IPS-20b (cell line): ENCODE data around the gene RFX7.

Experiments used
- H3K27ac ChIP-seq: one replicate; pipeline ENCODE4 v1.5.1; 2013; ENCODE audit warnings: low read length
- H3K27me3 ChIP-seq: 2 replicates; pipeline ENCODE4 v1.6.1; 2013; ENCODE audit warnings: mild to moderate bottlenecking, low read length, inconsistent platforms; ENCODE audit not compliant: insufficient read depth
- H3K36me3 ChIP-seq: 2 replicates; pipeline ENCODE4 v1.6.1; 2013; ENCODE audit warnings: low read depth, mild to moderate bottlenecking, inconsistent platforms, low read length, moderate library complexity; ENCODE audit not compliant: insufficient read depth
- H3K4me1 ChIP-seq: 2 replicates; pipeline ENCODE4 v1.6.1; 2013; ENCODE audit warnings: mild to moderate bottlenecking, control low read depth, inconsistent platforms, low read length, moderate library complexity; ENCODE audit not compliant: insufficient read depth
- H3K4me3 ChIP-seq: 2 replicates; pipeline ENCODE4 v1.5.1; 2013; ENCODE audit warnings: mild to moderate bottlenecking, low read length, inconsistent platforms
- H3K9ac ChIP-seq: 2 replicates; pipeline ENCODE4 v1.6.1; 2013; ENCODE audit warnings: low read depth, mild to moderate bottlenecking, inconsistent platforms, low read length, moderate library complexity
- H3K9me3 ChIP-seq: 2 replicates; pipeline ENCODE4 v1.6.1; 2013; ENCODE audit warnings: mild to moderate bottlenecking, low read depth, low read length, inconsistent platforms; ENCODE audit not compliant: insufficient read depth

Gene RFX7

DNA sequence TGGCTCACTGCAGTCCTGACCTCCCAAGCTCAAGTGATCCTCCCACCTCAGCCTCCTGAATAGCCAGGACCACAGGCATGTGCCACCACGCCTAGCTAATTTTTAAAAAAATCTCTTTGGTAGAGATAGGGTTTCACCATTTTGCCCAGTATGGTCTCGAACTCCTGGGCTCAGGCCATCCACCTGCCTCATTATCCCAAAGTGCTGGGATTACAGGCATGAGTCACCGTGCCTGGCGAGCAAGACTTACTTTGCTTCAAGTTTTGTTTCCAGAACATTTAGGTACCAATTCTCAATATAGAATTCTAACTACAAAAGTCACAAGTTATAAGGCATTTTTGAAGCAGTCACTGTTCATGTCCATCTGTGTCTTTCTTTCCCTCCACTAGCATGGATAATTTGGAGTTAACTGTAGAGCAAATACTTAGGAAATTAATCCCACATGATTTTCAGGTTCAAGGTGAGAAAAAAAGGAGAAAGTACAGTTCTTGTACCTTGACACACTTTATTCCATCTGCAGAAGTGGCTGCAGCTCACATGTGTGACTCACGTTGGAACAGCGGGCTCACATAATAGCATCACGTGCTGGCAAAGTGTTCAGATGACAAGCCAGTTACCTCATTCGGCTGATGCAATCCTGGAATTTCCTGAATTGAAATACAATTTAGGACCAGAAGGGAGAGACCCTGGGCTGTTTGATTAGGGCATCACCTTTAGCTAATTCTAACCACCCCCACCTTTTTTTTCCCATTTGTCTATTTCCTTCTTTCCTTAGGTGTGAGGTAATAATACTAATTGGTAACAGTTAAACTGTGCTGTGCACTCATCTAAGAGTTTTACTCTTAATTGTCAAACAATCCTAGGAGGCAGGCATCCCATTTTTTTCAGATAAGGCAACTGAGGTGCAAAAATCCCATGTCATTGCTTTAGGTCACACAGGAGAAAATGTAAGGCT lies 203.3 kb downstream of the RFX7 start:
- no peak overlapping the region for H3K4me3 ChIP-seq
- H3K9ac ChIP-seq = no peak overlapping the region
- H3K4me1 ChIP-seq = peaks cover 10% of the 10 kb centered on the region
- H3K36me3 ChIP-seq = no peaks in the 10 kb centered on the region
- no peak overlapping the region for H3K27ac ChIP-seq
- no peaks in the 10 kb centered on the region for H3K9me3 ChIP-seq
- no peaks in the 10 kb centered on the region for H3K27me3 ChIP-seq

DNA sequence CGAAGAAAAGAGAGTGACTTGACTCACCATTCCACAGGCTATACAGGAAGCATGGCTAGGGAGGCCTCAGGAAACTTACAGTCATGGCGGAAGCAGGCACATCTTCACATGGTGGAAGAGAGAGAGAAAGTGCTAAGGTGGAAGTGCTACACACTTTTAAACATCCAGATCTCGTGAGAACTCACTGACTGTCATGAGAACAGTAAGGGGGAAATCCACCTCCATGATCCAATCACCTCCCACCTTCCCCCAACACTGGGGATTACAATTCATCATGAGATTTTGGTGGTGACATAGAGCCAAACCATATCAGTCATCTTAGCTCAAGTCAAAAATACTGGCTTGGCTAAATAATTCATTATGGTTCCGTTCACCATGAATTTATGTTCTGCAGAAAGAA lies 205.0 kb downstream of the RFX7 start:
- Histone ChIP-seq H3K9me3 (no peaks in the 10 kb centered on the region), H3K27me3 (no peaks in the 10 kb centered on the region), H3K27ac (no peak overlapping the region), H3K9ac (no peak overlapping the region), H3K36me3 (no peaks in the 10 kb centered on the region), H3K4me1 (peaks cover 10% of the 10 kb centered on the region), H3K4me3 (no peak overlapping the region)

DNA sequence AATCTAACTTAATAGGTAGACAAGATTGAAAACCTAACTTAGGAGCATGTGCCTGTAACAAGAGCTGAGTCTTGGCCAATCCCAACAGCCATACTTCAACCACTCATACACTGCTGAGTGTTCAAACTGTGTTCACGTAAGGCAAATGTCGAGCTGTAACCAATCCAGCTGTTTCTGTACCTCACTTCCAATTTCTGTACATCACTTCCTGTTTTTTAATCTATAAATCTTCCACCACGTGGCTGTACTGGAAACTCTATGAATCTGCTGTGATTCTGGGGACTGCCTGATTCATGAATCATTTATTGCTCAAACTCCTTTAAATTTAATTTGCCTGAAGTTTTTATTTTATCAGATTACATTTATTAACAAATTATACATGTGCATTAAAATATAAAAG lies 205.7 kb downstream of the RFX7 start:
- no peaks in the 10 kb centered on the region for H3K9me3 ChIP-seq
- no peaks in the 10 kb centered on the region for H3K36me3 ChIP-seq
- H3K4me1 ChIP-seq = peaks cover 4% of the 10 kb centered on the region; the same call in 1 of the 2 replicates
- H3K27me3 ChIP-seq = no peaks in the 10 kb centered on the region
- no peak overlapping the region for H3K4me3 ChIP-seq
- H3K9ac ChIP-seq = no peak overlapping the region
- H3K27ac ChIP-seq = no peak overlapping the region
